AG08396 (cell line): ENCODE data around the gene LRRC28.
"Not testable (repeated sequence)": the region's sequence is repeated elsewhere in the genome, so short reads cannot be mapped to it uniquely, and the experiment has no call there.

Experiments used
- DNase-seq: peaks from one replicate; pipeline ENCODE4 v3.0.0; 2012; ENCODE audit warnings: low spot score, mixed read lengths

The LRRC28 gene

DNA sequence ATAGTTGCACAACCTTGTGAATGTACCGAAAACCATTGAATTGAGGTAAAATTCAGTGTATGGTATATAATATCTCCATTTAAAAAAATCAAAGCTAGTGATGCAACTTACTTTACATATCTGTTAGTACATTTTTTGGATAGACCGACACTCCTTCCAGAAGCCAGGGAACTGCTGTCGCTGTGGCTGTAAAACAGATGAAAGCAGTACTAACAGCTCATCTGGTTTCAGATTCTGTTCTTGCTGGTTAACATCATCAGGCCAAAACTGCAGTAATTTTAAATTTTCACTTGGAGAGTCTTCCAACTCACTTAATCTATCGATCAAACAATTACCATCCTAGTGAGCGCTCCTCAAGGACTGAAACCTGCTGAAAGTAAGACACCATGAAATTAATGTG, 145.1 kb downstream of the LRRC28 start:
- DNase-seq = no peak

DNA sequence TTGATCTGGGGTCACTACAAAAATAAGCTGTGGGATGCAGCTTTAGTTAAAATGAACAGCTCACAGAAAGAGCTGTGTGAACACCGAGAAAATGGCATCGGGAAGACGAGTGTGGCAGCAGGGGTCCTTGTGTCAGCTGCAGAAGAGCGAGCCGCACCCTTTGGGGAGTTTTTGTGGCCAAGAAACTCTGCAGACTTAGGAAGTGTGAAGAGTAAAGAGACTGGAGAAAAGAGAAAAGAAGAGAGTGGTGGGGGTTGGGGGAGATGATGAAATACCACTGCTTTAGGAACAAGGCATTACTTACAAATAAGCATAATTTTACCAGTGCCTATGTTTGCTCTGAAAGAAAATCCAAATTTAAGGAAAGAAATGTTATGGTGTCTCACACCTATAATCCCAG, 147.8 kb downstream of the LRRC28 start:
- no peak for DNase-seq

DNA sequence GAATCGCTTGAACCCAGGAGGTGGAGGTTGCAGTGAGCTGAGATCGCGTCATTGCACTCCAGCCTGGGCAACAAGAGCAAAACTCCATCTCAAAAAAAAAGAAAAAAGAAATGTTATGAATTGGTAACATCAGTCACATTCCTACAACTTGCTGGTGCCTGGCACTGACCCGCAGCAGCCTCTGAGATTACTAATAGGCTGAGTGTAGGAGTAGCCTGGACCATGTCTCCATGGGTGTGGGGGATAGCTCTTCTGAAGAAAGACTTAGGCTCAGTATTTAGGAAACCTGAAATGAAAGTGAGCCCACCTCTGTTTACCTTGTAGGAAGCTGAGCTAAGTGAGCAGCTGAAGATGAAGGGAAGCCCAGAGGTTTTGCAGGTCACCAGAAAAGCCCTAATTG, 148.3 kb downstream of the LRRC28 start:
- DNase-seq = no peak

DNA sequence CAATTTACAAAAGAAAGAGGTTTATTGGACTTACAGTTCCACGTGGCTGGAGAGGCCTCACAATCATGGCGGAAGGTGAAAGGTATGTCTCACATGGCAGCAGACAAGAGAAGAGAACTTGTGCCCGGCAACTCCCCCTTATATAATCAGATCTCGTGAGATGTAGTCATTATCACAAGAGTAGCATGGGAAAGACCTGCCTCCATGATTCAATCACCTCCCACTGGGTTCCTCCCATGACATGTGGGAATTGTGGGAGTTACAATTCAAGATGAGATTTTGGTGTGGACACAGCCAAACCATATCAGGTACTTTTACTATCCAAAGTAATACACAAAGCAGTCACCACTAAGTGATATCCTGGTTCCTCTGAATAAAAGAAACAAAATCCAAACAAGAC, 149.9 kb downstream of the LRRC28 start:
- DNase-seq = not testable (repeated sequence)

DNA sequence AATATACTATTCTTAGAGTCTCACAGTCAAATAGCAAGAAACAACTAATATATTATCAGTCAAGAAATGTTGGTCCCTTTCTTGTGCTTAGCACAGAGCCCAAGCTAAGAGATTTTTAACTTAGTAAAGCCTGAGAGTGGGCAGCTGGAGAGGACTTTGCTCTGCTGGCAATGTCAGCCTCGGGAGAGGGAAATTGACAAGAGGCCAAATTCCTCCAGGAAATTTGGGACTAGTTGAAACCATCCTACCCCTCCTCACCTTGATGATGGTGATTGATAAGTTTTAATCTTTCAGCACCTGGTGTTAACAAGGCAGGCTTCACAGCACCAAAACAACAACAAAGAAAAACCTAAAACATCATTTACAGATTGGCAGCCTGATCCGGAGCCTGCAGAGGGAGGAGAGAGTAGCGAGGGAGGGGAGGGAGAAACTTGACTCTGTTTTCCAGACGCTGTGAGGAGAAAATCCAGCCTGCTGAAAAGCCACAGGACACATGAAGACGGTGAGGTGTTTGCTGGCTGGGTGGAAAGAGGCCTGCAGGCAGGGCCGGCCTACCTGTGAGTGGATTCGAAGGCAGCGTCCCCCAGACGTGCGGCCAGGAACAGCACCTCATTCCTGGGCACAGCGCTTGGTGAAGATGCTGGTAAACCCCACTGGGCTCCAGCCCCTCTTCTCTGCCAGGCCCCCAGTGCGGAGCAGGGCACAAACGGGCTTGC, 150.9 kb downstream of the LRRC28 start:
- no peak for DNase-seq

DNA sequence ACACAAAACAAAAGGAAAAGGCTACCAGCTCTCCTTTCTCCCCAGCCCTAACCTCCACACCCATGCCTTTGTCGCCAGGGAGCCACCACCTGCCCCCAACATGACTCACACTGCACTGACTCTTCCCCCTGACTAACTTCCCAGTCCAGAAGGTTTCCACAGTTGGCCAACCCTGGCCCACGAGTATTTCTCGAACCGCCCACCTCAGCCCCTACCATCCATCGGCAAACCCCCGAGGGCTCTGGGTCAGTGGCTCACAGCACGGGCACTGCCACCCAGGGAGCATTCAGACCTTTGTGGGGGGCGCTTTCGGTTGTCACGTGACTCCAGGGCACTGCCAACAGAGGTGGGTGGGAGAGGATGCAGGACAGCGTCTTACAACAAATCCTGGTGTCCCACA, 152.3 kb downstream of the LRRC28 start:
- no peak for DNase-seq

DNA sequence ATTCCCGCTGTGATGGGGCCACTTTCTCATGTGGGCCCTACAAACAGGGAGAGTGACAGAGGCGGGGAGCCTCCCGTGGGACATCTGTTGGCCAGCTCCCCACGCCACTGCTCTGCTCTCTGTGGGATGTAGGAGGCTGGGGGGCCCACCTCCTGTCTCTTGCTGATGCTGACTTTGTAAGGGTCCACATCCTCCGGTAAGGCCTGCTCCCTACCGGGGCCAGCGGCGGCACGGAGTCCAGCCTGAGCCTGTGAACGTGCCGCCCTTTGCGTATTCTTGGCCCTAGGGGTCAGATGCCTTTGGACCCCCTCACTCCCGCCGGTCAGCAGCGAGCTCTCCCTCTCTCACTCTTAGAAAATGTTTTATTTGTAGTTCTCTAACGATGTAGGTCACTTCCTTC, 153.2 kb downstream of the LRRC28 start:
- DNase-seq = no peak

DNA sequence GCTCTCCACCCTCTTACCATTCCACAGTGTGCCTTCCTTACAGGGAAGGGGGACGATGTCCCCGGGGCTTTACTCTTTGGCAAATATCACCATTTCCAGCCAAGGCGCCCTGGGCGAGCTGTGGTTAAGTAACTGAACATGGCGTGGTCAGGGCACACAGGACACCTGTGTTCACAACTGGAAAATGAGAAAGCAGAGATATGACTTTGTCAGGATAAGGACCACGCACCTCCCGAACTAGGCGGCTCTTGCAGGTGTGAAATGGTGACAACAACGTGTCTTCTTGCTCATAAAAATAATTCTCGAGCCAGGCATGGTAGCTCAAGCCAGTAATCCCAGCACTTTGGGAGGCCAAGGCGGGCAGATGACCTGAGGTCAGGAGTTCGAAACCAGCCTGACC, 154.8 kb downstream of the LRRC28 start:
- no peak for DNase-seq

DNA sequence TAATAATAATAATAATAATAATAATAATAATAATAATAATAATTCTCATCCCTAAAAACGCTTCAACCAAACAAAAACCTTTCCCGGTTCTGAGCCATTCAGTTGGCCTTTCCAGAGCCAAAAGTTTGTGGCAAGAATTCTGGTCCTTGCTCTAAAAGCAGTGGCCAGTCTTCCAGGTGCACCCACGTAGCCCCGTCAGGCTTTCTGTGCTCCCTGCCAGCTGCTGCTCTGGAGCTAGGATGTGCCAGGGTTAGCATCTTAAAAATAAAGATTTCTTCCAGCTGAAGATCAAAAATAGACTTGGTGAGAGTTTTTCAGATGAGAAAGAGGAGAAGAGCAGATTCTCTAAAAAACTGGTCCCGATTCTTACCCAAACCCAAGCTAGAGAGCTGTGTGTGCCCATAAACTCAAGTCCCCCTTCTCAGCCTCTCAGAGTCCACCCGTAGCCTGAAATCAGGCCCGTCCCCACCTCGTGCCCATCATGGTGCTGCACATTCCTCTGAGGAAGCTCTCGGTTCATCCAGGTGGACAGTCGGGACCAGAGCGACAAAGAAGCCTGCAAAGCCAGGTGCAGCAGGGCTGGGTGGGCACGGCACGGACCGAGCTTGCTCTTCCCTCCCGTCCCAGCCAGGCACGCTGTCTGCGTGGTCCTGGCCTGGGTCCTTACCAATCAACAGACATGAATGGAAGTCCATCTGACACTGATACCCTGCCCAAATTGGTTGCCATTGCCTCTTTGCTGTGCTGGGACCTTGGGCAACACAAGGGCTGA, 155.6 kb downstream of the LRRC28 start:
- DNase-seq = no peak

DNA sequence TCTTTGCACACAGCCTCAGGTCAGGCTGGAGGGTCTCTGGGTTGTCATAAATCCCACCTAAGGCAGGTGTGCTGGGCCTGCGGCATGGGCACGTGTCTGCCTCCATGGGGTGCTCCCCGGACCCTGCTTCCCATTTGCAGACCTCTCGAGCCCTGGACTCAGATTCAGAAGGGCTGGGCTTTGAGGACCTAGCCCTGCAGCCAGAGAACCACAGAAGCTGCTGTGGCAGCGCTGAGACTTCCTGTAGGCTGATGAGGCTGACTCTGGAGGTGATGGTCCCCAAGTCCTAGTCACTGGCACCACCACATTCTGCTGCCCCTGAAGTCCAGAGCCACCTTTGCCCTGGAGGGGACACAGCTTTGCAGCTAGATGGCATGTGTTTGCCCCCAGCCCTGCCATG, 156.4 kb downstream of the LRRC28 start:
- no peak for DNase-seq

DNA sequence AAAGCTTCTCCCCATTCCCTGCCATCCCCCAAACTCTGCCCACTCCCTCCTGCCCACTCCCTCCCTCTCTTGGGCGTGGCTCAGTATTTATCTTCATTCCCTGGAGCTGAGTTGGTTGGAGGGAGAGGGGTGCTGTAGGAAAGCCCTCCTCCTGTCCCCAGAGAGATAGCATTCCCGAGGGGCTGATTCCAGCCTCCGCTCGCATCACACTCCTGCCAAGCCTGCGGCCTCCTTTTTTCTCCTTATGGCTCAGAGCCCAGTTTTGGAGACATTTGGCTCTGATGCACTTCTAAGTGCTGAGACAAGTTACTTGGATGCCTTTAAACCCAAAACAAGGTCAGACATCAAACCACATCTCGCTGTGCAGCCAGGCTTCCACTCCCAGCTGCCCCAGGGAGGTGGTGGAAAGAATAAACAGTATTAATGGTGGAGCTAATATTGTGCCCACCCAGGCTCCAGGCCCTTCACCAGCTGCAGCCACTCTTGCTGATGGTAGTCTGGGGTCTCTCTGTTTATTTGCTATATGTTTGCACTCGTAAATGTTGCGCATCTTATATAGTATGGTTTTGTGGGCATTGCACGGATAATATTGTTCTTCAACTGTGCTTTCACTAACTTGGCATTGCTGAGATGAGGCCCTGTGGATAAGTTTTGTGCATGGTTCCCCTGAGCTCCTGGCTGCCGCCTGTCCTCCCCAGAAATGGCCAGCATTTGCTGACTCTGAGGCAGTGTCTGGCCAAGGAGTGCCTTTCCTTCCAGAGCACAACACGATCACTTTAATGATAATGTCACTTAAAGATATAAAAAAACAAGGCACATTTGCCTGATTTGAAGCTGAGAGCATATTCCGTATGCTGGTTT, 157.2 kb downstream of the LRRC28 start:
- peak; percentile 69 for DNase-seq

DNA sequence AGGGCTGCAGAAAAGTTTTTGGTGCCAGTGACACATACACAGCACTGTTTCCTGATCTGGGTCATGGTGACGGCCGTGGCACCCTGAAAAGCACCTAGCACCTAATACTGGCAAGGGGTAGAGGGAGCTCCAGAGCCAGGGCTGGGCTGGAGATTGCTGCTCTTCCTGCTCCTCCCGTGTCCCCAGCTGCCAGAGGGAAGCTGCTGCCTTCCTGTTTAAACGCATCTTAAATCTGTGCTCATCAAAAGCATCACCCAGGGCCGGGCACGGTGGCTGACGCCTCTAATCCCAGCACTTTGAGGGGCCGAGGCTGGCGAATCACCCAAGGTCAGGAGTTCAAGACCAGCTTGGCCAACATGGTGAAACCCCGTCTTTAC, 157.8 kb downstream of the LRRC28 start:
- peak; percentile 72 for DNase-seq

DNA sequence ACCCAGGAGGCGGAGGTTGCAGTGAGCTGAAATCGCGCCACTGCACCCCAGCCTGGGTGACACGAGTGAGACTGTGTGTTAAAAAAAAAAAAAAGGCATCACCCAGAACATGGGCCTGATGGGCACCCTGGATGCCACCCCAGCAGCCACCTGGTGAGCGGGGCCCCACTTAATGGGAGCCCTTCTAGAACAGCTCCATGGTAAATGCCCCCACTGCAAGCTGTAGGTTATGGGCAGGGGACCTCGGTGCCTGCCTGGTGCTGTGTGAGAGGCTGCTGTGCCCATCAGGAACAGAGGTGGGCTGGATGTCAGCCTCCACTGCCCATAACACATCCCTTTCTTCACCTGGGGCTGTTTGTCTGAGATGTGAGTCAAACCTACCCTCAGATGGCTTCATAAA, 158.3 kb downstream of the LRRC28 start:
- DNase-seq = no peak

DNA sequence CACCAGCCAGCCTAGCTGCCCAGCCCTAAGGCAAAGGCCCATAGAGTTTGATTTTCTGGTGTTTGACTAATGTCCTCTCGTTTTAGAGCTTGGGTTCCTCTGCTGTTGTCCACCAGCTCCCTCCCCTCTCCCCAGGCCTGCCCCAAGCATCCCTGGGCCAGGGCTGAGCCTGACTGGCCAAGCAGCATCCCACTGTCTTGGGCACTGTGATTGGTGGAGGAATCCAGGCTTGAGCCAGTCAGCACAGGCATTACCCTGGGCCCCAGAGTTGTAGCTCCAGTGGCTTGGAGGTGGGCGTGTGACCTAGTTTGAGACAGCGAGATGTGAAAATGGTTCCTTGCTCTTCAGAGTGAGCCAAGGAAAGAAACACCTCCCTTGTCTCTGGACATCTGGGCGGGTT, 159.2 kb downstream of the LRRC28 start:
- DNase-seq = no peak

DNA sequence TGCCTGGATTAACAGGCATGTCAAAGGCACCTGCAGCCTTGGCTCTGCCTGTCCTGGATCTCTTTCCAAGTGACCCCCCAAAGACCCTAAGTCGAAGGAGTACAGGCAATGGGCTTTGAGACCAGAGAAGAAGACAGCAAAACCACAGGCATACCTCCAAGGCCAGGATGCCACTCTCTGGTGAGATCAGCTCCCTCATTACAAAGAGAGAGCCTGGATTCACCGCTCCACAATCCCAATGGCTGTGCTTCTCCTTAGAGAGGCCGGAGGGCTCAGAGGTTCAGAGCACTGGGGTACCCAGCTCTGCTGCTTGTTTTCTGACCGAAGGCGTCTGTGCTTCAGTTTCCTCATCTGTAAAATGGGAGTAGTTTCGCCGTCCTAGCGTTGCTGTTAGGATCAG, 160.0 kb downstream of the LRRC28 start:
- DNase-seq = no peak

DNA sequence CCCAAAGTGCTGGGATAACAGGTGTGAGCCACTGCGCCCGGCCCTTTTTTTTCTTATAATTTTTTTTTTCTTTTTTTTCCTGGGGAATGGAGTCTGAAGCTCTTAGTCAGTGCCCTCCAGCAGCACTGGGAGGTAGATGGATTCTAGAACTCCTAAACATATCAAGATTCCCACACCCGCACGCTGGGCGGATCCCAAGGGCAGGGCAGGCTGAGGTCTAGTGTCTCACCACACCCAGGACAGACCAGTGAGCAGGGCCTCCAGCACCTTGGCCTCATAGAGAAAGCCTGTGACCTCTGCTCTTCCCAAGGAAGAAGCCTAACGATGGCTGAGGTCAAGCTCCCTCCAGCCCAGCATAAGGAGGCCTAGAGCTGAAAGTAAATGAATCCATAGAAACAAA, 160.8 kb downstream of the LRRC28 start:
- DNase-seq = no peak

DNA sequence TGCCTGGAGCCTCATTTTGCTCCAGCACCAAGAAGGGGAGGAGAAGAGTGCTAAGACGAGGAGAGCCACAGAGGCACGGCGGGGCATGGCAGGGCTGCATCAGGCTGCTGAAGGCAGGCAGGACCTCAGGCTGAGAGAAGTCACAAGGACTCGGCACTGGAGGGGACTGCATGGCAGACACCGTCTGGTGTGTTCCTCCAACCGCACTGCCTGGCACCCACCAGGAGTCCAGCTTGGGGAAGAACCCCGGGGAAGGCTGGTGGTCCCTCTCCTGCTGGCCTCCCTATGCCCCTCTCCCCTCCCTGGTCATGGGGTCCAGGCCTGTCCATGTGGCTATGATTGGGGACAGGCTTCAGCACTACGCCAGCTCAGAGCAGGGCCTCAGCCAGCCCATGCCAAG, 161.3 kb downstream of the LRRC28 start:
- DNase-seq = no peak

DNA sequence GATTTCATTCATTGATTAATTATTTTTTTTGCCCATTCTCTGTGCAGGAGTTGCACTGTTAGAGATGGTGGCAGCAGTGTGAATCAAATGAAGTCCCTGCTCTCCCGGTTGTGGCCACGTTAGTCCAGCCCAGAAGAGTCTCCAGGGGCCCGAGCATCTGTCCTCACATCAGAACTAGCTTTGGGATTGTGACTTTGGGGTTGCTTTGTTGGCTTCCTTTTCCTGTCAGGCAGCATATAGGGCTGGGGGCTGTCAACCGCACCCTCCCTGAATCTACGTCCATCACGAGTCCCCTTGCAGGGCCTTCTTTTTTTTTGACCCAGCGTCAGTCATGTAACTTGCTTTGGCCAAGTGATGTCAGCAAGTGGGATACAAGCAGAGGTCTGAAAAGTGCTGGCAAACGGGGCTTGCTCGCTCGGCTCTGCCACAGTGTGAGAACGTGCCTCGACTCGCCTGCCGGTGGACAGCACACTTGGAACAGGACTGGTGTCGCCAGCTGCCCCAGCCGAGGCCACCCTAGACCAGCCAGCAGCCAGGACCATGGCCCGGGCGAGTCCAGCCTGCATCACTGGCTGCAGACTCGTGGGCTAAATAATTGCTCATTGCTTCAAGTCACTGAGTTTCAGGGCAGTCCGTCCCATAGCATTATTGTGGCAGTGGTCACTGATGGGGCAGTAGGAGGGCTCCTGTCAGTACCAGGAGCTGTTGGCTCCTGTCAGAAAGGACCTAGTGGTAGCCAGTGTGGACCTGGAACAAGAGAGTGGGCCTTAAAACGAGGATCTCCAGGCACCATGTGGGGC, 162.9 kb downstream of the LRRC28 start:
- no peak for DNase-seq

DNA sequence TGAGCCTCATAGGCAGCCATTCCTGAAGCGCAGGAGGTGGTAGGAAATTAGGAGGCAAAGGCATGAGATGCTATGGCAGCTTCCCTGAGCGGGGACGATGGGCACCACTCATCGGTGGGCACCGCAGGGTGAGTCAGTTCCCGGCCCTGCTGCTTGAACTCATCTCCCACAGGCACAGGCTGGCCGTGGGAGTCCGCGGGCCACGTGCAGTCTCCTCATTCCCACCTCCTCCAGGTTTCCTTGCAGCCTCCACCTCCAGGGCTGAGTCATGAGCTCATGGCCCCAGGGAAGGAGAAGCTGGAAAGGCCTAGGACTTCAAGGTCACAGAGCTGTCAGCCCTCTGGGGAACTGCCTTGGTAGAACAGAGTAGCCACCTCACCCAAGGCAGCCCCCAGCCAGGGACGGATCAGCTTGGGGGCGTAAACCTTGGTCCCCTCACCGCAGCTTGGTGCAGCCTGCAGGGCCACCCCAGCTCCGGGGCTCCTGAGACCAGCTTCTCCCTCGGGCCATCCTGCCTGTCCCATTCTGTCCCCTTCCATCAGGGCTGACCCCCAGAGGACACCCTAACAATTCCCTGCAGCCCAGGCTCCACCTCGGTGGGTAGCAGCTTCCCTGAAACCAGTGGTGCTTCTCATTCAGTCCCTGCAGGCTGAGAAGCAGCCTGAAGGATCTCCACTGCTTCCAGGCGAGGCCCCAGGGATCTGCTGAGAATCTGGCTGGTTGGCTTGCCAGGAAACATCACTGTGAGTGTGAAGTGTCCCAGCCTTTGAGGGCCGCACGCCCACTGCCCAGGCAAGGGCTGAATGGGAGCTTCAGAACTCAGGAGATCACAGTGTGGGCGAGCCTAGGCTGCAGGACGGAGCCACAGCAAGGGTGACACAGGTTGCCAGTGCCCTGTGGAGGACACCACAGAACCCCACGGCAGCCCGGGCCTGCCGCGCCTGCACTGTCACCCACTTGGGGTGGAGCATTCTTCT, 163.8 kb downstream of the LRRC28 start:
- DNase-seq = no peak
